PC-3 (cell line): ENCODE data around the gene NHLRC1. TPM values are rescaled to one million over a fixed set of nuclear protein-coding genes. Genes with fewer than 3 reads are reported as not detected.

ENCODE experiments used
- ATAC-seq: fragments of 200-7000 bp; cut with Tn5 transposase; 2 replicates; pipeline ENCODE4 v1.9.1; 2020; ENCODE audit warnings: mild to moderate bottlenecking, moderate library complexity
- BruUV-seq: library from RNA; stranded (reverse); fragments of 400-500 nt; replicated peaks from 2 replicates; lab custom pipeline; 2021; lab: Mats Ljungman, UMichigan
- CTCF ChIA-PET: fragments of 300-600 bp; sonication (Branson Sonifier 250); formaldehyde crosslinking; loops from one replicate; lab custom pipeline; 2022; ENCODE audit warnings: antibody characterized with exemption; lab: Charles Lee
- POLR2A ChIA-PET: fragments of 300-600 bp; sonication (Branson Sonifier 250); formaldehyde crosslinking; loops from one replicate; lab custom pipeline; 2022; ENCODE audit warnings: antibody characterized with exemption; ENCODE audit not compliant: unreplicated experiment; lab: Charles Lee
- DNase-seq: peaks from one replicate; pipeline ENCODE4 v3.0.0-alpha.2; 2015
- H2AFZ ChIP-seq: fragments of 300-600 bp; sonication (generic); 2 replicates; pipeline ENCODE4 v1.6.0; 2016; ENCODE audit warnings: antibody characterized with exemption, low read length
- H3F3A ChIP-seq: fragments of 300-600 bp; sonication (generic); one replicate; pipeline ENCODE4 v1.6.0; 2017; ENCODE audit warnings: antibody characterized with exemption, low read length, control low read depth, mild to moderate bottlenecking; ENCODE audit not compliant: unreplicated experiment
- H3K27ac ChIP-seq: fragments of 300-600 bp; sonication (generic); 2 replicates; pipeline ENCODE4 v1.5.1; 2016; ENCODE audit warnings: mild to moderate bottlenecking, low read length
- H3K27me3 ChIP-seq: fragments of 300-600 bp; sonication (generic); 2 replicates; pipeline ENCODE4 v1.6.1; 2016; ENCODE audit warnings: low read length, mixed read lengths
- H3K36me3 ChIP-seq: fragments of 300-600 bp; sonication (generic); 2 replicates; pipeline ENCODE4 v1.6.1; 2016; ENCODE audit warnings: low read depth, mixed run types, low read length, mixed read lengths
- H3K4me1 ChIP-seq: fragments of 300-600 bp; sonication (generic); 2 replicates; pipeline ENCODE4 v1.5.1; 2016; ENCODE audit warnings: low read length; ENCODE audit not compliant: insufficient read depth
- H3K4me2 ChIP-seq: fragments of 300-600 bp; sonication (generic); 2 replicates; pipeline ENCODE4 v1.6.0; 2016; ENCODE audit warnings: low read length
- H3K4me3 ChIP-seq: fragments of 300-600 bp; sonication (generic); 2 replicates; pipeline ENCODE4 v1.5.1; 2016; ENCODE audit warnings: mild to moderate bottlenecking, low read length, mixed read lengths
- H3K79me2 ChIP-seq: fragments of 300-600 bp; sonication (generic); 2 replicates; pipeline ENCODE4 v1.6.1; 2017; ENCODE audit warnings: low read length, mixed read lengths
- H3K9ac ChIP-seq: fragments of 300-600 bp; sonication (generic); 2 replicates; pipeline ENCODE4 v1.6.0; 2016; ENCODE audit warnings: mild to moderate bottlenecking, low read length
- H3K9me2 ChIP-seq: fragments of 300-600 bp; sonication (generic); replicated peaks from 2 replicates; pipeline ENCODE4 v1.6.1; 2016; ENCODE audit warnings: mixed run types, low read length, mixed read lengths
- H3K9me3 ChIP-seq: fragments of 300-600 bp; sonication (generic); 2 replicates; pipeline ENCODE4 v1.6.1; 2016; ENCODE audit warnings: low read length, mixed read lengths
- H4K20me1 ChIP-seq: fragments of 300-600 bp; sonication (generic); 2 replicates; pipeline ENCODE4 v1.6.1; 2016; ENCODE audit warnings: low read length, mixed read lengths
- CTCF ChIP-seq: fragments of 300-600 bp; sonication (generic); conservative IDR thresholded peaks from 2 replicates; pipeline ENCODE4 v1.5.1; 2017; ENCODE audit warnings: antibody characterized with exemption, low read depth, mild to moderate bottlenecking, low read length
- EZH2 ChIP-seq: fragments of 300-600 bp; sonication (generic); IDR thresholded peaks from one replicate; pipeline ENCODE4 v1.6.1; 2017; ENCODE audit warnings: antibody characterized with exemption, mild to moderate bottlenecking, low read length; ENCODE audit not compliant: unreplicated experiment
- EZH2phosphoT487 ChIP-seq: fragments of 300-600 bp; sonication (generic); IDR thresholded peaks from 2 replicates; pipeline ENCODE4 v1.6.1; 2018; ENCODE audit warnings: mild to moderate bottlenecking, antibody characterized with exemption, low read length, borderline replicate concordance
- intact Hi-C: fragments of 100-400 bp; cut with micrococcal nuclease; formaldehyde crosslinking; loops from 2 replicates; pipeline ENCODE4 v1.9.0; 2023
- total RNA-seq: library from RNA; depleted of rRNA; stranded (reverse); fragments of >200 nt; gene quantifications from 2 replicates; pipeline ENCODE4 v1.2.3, GENCODE V29; 2014

The NHLRC1 gene
- total RNA-seq, 1 experiment from 2014 or later = 1.3 TPM

GRCh38 chr6:18148304-18149025, 26.0 kb upstream of the NHLRC1 start:
- H3K36me3 ChIP-seq = no peaks in the 10 kb centered on the region; the same call in 1 of the 2 replicates
- TF ChIP-seq EZH2 = no peak
- no peak for TF ChIP-seq CTCF
- TF ChIP-seq EZH2phosphoT487 = no peak
- POLR2A ChIA-PET = no interaction called here
- H3F3A ChIP-seq = no peaks in the 10 kb centered on the region
- H3K27me3 ChIP-seq = no peaks in the 10 kb centered on the region
- H3K79me2 ChIP-seq = peaks cover 3% of the 10 kb centered on the region; the same call in 1 of the 2 replicates
- CTCF ChIA-PET = no interaction called here
- intact Hi-C loops = loop anchor here (5.0 to 10.0 kb wide), 2 partner anchors 164 to 236 kb away; partner anchors contain the start of gene RNF144B
- peaks cover 39% of the 10 kb centered on the region for H3K4me1 ChIP-seq
- ATAC-seq = peak; percentile 27
- H3K27ac ChIP-seq = peak overlapping the region; percentile 97
- DNase-seq = peak; percentile 89
- BruUV-seq = no TSS peak
- H3K9ac ChIP-seq = peak overlapping the region; percentile 80
- H3K9me3 ChIP-seq = no peaks in the 10 kb centered on the region
- no peak overlapping the region for H3K4me3 ChIP-seq
- no peaks in the 10 kb centered on the region for H3K9me2 ChIP-seq
- H3K4me2 ChIP-seq = peak overlapping the region; percentile 75
- no peaks in the 10 kb centered on the region for H4K20me1 ChIP-seq
- H2AFZ ChIP-seq = no peak overlapping the region

GRCh38 chr6:18147616-18148015, 25.1 kb upstream of the NHLRC1 start:
- no peak for ATAC-seq
- H3K4me1 ChIP-seq = peaks cover 31% of the 10 kb centered on the region
- POLR2A ChIA-PET = no interaction called here
- H3K9ac ChIP-seq = peak overlapping the region; percentile 80
- no peak for DNase-seq
- TSS peak; percentile 42 for BruUV-seq
- H3F3A ChIP-seq = no peaks in the 10 kb centered on the region
- intact Hi-C loops = loop anchor here (5.0 to 10.0 kb wide), 2 partner anchors 165 to 237 kb away; partner anchors contain the start of gene RNF144B
- H3K27me3 ChIP-seq = no peaks in the 10 kb centered on the region
- CTCF ChIA-PET = no interaction called here
- no peak overlapping the region for H2AFZ ChIP-seq
- H3K79me2 ChIP-seq = no peaks in the 10 kb centered on the region
- H4K20me1 ChIP-seq = no peaks in the 10 kb centered on the region
- H3K9me3 ChIP-seq = no peaks in the 10 kb centered on the region
- H3K27ac ChIP-seq = peak overlapping the region; percentile 97
- no peaks in the 10 kb centered on the region for H3K9me2 ChIP-seq
- H3K4me3 ChIP-seq = 0 out of 2 replicates have a peak overlapping the region, but pooled peaks have one; percentile 25
- peak overlapping the region; percentile 75 for H3K4me2 ChIP-seq
- no peak for TF ChIP-seq EZH2
- no peak for TF ChIP-seq EZH2phosphoT487
- no peak for TF ChIP-seq CTCF
- peaks cover 4% of the 10 kb centered on the region for H3K36me3 ChIP-seq

- no peaks in the 10 kb centered on the region for H3F3A ChIP-seq
- no TSS peak for BruUV-seq
- peaks cover 28% of the 10 kb centered on the region for H3K4me1 ChIP-seq
- POLR2A ChIA-PET = no interaction called here
- peak overlapping the region; percentile 80 for H3K9ac ChIP-seq
- H2AFZ ChIP-seq = no peak overlapping the region
- no peaks in the 10 kb centered on the region for H4K20me1 ChIP-seq
- H3K9me2 ChIP-seq = no peaks in the 10 kb centered on the region
- no peaks in the 10 kb centered on the region for H3K27me3 ChIP-seq
- CTCF ChIA-PET = no interaction called here
- 0 out of 2 replicates have a peak overlapping the region, but pooled peaks have one; percentile 25 for H3K4me3 ChIP-seq
- H3K79me2 ChIP-seq = no peaks in the 10 kb centered on the region
- TF ChIP-seq EZH2phosphoT487 (no peak), EZH2 (no peak), CTCF (no peak)
- DNase-seq (peak; percentile 94), ATAC-seq (peak; percentile 94)
- H3K36me3 ChIP-seq = peaks cover 4% of the 10 kb centered on the region
- intact Hi-C loops = loop anchor here (5.0 to 10.0 kb wide), 2 partner anchors 165 to 238 kb away; partner anchors contain the start of gene RNF144B
- H3K9me3 ChIP-seq = no peaks in the 10 kb centered on the region
- H3K4me2 ChIP-seq = peak overlapping the region; percentile 75
- peak overlapping the region; percentile 97 for H3K27ac ChIP-seq
Measured at GRCh38 chr6:18147160-18147559, 24.7 kb upstream of the NHLRC1 start.
